ENCODE measurements around the gene FICD. TPM values are rescaled to one million over a fixed set of nuclear protein-coding genes. Genes with fewer than 3 reads are reported as not detected.

The FICD gene
- polyA plus RNA-seq, 3 donors, result 1.00 to 1.9 (median 1.6) TPM

- TF ChIP-seq CTCF (IDR thresholded peaks at IDR 0.05), result no peak
- no peak overlapping the region for H3K27ac ChIP-seq (ENCODE audit: low read depth in 1 of 2, low read length in 2 of 2)
- H3K4me2 ChIP-seq (replicated peaks; ENCODE audit: extremely low read depth, low read length, poor library complexity, severe bottlenecking), result no peak overlapping the region
- no peaks in the 10 kb centered on the region for H3K36me3 Mint-ChIP-seq
- no peaks in the 10 kb centered on the region for H3K9me3 ChIP-seq (replicated peaks in 1 of 2; ENCODE audit: control insufficient read depth in 1 of 2, insufficient read depth in 1 of 2, low read length in 2 of 2)
- 83% methylated on average over 1 of the region's 2 CpGs for WGBS (ENCODE audit: insufficient coverage)
- no peak overlapping the region for H3K4me3 ChIP-seq (replicated peaks in 1 of 3; ENCODE audit: low read depth in 2 of 3, low read length in 3 of 3)
- H3K9me3 Mint-ChIP-seq, result no peaks in the 10 kb centered on the region
- no peak overlapping the region for H3K9ac ChIP-seq (ENCODE audit: insufficient read depth, low read length, poor library complexity, severe bottlenecking)
- H3K4me3 Mint-ChIP-seq, result no peak overlapping the region
- H3K79me2 ChIP-seq (ENCODE audit: insufficient read depth, low read length), result no peaks in the 10 kb centered on the region
- intact Hi-C loops (cut with micrococcal nuclease), result no loop called here
- peaks cover 0 to 5% (median 0%) of the 10 kb centered on the region in 3 donors for H3K27me3 Mint-ChIP-seq (ENCODE audit: low read depth in 3 of 3)
- no peak overlapping the region for H3K27ac Mint-ChIP-seq
- H3K4me1 Mint-ChIP-seq, result no peaks in the 10 kb centered on the region
- H3K36me3 ChIP-seq (replicated peaks in 1 of 2; ENCODE audit: control insufficient read depth in 1 of 2, insufficient read depth in 2 of 2, low read length in 2 of 2), result no peaks in the 10 kb centered on the region
- no peak for DNase-seq
- H2AFZ ChIP-seq (ENCODE audit: insufficient read depth, low read depth, low read length, poor library complexity, severe bottlenecking), result no peak overlapping the region
- H3K4me1 ChIP-seq (ENCODE audit: control insufficient read depth in 1 of 2, insufficient read depth in 2 of 2, low read length in 2 of 2), result no peaks in the 10 kb centered on the region
- no peaks in the 10 kb centered on the region for H4K20me1 ChIP-seq (ENCODE audit: insufficient read depth, low read length)
- H3K27me3 ChIP-seq (ENCODE audit: control insufficient read depth in 2 of 2, insufficient read depth in 2 of 2, low read length in 2 of 2), result no peaks in the 10 kb centered on the region
Observed at GRCh38 chr12:108475396-108475795, 39.7 kb upstream of the FICD start.

GRCh38 chr12:108477055-108477880 lies 37.8 kb upstream of the FICD start:
- Histone ChIP-seq H2AFZ (ENCODE audit: insufficient read depth, low read depth, low read length, poor library complexity, severe bottlenecking) (no peak overlapping the region), H3K4me3 (replicated peaks in 1 of 3; ENCODE audit: low read depth in 2 of 3, low read length in 3 of 3) (no peak overlapping the region), H3K4me2 (replicated peaks; ENCODE audit: extremely low read depth, low read length, poor library complexity, severe bottlenecking) (no peak overlapping the region), H3K79me2 (ENCODE audit: insufficient read depth, low read length) (no peaks in the 10 kb centered on the region), H3K9me3 (replicated peaks in 1 of 2; ENCODE audit: control insufficient read depth in 1 of 2, insufficient read depth in 1 of 2, low read length in 2 of 2) (no peaks in the 10 kb centered on the region), H3K4me1 (ENCODE audit: control insufficient read depth in 1 of 2, insufficient read depth in 2 of 2, low read length in 2 of 2) (no peaks in the 10 kb centered on the region), H4K20me1 (ENCODE audit: insufficient read depth, low read length) (no peaks in the 10 kb centered on the region), H3K27ac (ENCODE audit: low read depth in 1 of 2, low read length in 2 of 2) (no peak overlapping the region), H3K36me3 (replicated peaks in 1 of 2; ENCODE audit: control insufficient read depth in 1 of 2, insufficient read depth in 2 of 2, low read length in 2 of 2) (no peaks in the 10 kb centered on the region), H3K9ac (ENCODE audit: insufficient read depth, low read length, poor library complexity, severe bottlenecking) (no peak overlapping the region), H3K27me3 (ENCODE audit: control insufficient read depth in 2 of 2, insufficient read depth in 2 of 2, low read length in 2 of 2) (no peaks in the 10 kb centered on the region)
- intact Hi-C loops (cut with micrococcal nuclease), result no loop called here
- no peak for TF ChIP-seq CTCF (IDR thresholded peaks at IDR 0.05)
- no peaks in the 10 kb centered on the region for H3K36me3 Mint-ChIP-seq
- no peaks in the 10 kb centered on the region for H3K4me1 Mint-ChIP-seq
- 80% methylated on average over 1 of the region's 11 CpGs for WGBS (ENCODE audit: insufficient coverage)
- H3K27ac Mint-ChIP-seq, result no peak overlapping the region
- DNase-seq, result no peak
- no peak overlapping the region for H3K4me3 Mint-ChIP-seq
- no peaks in the 10 kb centered on the region for H3K9me3 Mint-ChIP-seq
- H3K27me3 Mint-ChIP-seq (ENCODE audit: low read depth in 3 of 3), result peaks cover 0 to 14% (median 3%) of the 10 kb centered on the region in 3 donors

Measured in CD14-positive monocyte (primary cell).